Stimulated activated CD8-positive, alpha-beta memory T cell treated with anti-CD3 and anti-CD28 coated beads, Interleukin-4, amount 100 ng/mL, for 4 hours (primary cell): ENCODE data around the gene PRR19.

Source experiments
- DNase-seq, 2 donors: peaks; one replicate each; pipeline ENCODE4 v3.0.0-alpha.2; 2020; ENCODE audit warnings: low read depth in 2 of 2, low spot score in 1 of 2

The PRR19 gene

DNA sequence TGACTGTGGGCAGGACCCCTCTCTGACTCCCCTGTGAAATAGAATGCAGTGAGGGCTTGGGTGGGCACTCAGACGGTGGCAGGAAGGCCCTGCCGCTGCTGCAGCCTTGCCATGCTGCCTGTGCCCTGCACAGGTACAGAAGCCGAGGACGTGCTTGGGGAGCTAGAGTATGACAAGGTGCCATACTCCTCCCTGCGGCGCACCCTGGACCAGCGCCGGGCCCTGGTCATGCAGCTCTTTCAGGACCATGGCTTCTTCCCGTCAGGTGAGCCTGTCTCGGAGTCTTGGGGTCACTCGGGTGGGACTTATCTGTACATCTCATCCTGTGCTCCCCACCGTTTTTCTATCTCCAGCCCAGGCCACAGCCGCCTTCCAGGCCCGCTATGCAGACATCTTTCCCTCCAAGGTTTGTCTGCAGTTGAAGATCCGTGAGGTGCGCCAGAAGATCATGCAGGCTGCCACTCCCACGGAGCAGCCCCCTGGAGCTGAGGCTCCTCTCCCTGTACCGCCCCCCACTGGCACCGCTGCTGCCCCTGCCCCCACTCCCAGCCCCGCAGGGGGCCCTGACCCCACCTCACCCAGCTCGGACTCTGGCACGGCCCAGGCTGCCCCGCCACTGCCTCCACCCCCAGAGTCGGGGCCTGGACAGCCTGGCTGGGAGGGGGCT lies 7.3 kb upstream of the PRR19 start:
- no peak for DNase-seq

DNA sequence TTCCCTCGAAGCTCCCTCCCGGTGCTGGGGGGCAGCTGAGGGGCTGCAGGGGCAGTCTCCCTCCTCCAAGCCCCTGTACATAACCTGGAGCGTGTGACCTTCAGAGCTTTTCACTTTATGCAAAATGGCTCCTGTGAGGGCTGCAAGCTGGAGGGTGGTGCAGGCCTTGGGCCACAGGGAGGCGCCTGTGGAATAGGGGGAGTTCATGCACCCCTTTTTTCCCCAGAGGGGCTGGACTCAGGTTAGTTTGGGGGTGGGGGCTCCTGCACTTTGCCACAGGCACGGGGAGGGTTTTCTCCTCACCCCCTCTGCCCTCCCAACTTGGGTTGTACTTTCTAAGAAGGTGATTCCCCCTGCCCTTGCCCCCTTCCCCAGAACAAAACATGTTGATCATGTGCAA lies 6.6 kb upstream of the PRR19 start:
- DNase-seq, result no peak

DNA sequence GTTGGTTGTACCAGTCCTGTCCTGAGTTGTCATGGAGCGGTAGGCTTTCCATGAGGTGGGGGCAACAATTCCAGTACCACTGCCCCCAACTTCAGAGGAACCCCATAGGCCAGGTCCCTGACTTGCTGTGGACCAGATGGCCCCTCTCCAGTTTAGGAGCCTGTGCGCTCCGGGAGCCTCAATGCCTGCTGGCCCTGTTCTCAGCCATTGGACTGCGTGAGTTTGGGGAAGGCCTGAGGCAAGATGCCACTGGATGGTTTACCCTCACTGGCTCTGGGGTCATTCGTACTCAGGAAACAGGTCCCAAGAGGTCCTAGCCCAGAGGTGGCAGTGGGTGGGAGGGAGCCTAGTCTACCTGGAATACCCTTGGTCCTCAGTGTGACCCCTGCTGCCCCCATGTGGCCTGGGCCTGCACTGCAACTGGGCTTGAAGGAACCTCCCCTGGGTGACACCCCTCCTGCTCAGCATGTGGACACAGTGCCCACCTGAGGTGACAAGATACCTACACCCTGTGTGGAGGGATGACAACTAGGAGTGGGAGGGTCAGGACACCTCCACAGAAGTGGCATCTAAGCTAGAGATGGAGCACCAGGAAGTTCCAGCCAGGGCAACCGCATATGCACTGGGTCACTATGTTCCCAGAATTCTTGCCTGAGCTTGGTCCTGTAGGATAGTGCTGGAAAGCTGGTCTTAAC lies 6.0 kb upstream of the PRR19 start:
- DNase-seq, result peak; percentile 74 to 91

GRCh38 chr19:42297039-42297438 lies 4.9 kb upstream of the PRR19 start:
- DNase-seq, result no peak

DNA sequence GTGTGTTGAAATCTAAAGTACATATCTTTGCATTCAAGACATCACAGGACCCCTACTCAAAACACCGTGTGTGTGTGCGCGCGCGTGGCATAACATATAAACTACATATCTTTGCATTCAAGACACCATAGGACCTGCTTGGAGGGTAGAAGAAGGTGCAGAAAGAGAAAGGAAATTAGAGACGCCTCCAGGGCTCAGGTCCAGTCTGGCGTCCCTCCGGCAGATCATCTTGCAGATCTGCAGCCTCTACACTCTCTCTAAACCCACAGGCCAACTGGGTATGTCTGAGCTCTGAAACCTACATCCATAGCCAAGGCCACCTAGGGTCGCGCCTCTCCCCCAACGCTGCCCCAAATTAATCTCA lies 1.2 kb downstream of the PRR19 start:
- DNase-seq, result no peak

DNA sequence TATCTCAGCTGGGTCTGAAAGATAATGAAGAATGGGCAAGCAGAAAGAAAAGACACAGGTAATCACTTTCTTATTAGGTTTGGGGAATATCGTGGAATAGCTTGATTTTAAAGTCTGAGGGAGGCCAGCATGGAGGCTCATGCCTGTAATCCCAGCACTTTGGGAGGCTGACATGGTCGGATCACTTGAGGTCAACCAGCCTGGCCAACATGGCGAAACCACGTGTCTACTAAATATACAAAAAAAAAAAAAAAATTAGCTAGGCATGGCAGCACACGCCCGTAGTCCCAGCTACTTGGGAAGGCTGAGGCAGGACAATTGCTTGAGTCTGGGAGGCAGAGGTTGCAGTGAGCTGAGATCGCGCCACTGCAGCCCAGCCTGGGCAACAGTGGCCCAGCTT lies 1.9 kb downstream of the PRR19 start:
- DNase-seq, result no peak

GRCh38 chr19:42306646-42307045 lies 4.7 kb downstream of the PRR19 start:
- no peak for DNase-seq

DNA sequence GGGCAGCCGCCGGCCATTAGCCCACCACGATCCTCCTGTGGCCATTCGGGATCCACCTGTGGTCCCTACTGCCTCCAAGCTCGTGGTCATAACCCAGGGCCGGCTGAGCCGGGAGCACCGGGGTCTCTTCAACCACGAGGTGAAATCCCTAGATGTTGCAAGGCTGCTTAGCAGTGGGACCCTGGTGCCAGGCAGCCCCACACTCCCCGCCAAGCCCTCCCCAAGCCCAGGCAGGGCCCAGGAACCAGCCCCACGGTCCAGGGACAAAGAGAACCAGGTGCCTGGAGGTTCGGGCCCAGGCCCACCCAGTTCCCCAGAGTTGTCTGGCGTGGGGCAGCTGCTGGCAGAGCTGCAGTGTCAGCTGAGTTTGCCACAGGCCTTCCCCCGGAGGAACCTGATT lies 7.8 kb downstream of the PRR19 start:
- DNase-seq, result no peak

GRCh38 chr19:42311657-42312056 lies 9.7 kb downstream of the PRR19 start:
- DNase-seq, result no peak

DNA sequence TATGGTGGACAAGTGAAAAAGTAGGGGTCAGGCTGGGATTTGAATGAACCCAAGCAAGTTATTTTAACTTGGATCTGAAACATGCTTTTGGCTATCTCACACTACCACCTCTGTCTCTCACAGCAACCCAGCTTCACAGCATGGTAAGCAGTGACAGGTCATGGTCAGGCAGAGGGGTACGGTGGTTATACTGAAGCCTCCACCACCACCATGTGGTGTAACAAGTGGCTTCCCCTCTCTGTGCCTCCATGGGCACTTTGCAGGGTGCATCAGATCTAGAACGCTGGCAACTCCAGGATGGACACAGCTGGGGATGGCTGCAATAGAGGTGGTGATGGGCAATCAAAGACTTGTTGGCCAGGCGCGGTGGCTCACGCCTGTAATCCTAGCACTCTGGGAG lies 10.4 kb downstream of the PRR19 start:
- no peak for DNase-seq

DNA sequence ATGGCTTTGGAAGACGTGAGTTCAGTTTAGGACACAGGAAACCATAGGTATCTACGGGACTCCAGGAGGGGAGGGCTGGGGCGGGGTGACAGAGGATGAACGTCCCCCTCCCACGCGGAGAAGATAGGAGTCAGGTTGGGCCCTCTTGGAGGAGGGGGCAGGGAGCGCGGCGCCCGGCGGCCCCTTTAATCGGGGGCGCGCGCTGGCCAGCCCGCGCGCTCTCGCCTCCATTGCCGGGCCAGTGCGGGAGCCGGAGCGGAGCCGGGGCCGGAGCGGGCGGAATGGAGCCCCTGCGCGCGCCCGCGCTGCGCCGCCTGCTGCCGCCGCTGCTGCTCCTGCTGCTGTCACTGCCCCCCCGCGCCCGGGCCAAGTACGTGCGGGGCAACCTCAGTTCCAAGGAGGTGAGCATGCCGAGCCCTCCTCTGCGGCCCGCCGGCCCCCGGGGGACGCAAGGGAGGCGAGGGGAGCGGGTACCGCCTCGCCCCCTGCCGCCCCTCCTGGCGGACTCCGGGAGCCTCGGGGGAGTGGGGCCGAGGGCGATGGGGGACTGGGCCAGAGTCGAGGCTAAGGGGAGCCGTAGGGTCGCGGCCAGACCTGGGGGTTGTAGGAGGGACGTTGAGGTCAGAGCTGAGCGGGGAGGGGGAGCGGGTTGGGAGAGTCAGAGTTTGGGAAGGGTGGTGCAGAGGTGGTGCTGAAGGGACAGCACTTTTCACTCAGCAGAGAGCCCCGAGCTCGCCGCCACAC lies 11.3 kb downstream of the PRR19 start, which contains the start of gene TMEM145:
TMEM145 (plus strand) TSS at position 214 of the 744 bp plus-strand sequence; CDS start at position 282, 68 bp downstream.
- no peak for DNase-seq

DNA sequence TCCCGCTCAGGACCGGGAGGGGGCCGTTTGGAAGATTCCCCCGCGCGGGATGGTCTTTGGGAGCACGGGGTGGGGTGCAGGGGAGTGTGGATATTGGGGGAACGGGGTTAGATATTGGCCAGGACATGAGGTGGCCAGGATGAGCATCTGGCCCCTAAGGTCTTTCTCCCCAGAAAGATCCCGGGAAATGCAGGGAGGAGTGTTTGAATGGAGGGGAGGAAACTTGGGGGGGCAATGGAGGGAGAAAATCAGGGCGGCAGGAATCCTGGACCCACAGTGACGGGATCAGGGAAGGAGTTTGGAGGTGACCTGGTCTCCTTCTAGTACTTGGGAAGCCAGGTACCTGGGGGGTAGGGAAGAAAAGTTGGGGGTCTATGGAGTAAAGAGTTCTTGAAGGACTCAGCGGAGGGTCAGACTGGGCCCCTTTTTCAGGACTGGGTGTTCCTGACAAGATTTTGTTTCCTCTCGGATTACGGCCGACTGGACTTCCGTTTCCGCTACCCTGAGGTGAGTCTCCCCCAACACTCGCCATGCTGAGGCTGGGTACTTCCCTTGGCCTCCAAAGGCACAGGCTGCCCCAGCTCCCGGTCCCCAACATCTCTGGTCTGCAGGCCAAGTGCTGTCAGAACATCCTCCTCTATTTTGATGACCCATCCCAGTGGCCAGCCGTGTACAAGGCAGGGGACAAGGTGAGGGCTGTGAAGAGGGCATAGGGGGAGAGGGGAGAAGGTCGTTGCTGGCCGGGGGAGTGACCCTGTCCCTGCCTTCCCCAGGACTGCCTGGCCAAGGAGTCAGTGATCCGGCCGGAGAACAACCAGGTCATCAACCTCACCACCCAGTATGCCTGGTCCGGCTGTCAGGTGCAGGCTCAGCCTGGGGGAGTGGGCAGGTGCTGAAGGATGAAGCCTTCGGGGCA lies 12.2 kb downstream of the PRR19 start:
- DNase-seq, result no peak

DNA sequence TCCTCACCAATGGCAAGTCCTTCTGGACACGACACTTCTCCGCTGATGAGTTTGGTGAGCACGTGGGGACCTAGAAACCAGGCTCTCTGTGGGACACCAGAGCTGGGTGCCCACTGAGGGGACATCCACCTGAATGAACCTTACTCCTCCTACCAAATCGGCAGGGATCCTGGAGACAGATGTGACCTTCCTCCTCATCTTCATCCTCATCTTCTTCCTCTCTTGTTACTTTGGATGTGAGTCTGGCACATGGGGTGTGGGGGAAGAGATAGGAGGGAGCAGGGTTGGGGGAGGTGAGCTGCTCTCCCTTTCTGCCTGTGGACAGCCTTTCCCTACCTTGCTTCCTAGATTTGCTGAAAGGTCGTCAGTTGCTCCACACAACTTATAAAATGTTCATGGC lies 13.1 kb downstream of the PRR19 start:
- DNase-seq, result no peak

DNA sequence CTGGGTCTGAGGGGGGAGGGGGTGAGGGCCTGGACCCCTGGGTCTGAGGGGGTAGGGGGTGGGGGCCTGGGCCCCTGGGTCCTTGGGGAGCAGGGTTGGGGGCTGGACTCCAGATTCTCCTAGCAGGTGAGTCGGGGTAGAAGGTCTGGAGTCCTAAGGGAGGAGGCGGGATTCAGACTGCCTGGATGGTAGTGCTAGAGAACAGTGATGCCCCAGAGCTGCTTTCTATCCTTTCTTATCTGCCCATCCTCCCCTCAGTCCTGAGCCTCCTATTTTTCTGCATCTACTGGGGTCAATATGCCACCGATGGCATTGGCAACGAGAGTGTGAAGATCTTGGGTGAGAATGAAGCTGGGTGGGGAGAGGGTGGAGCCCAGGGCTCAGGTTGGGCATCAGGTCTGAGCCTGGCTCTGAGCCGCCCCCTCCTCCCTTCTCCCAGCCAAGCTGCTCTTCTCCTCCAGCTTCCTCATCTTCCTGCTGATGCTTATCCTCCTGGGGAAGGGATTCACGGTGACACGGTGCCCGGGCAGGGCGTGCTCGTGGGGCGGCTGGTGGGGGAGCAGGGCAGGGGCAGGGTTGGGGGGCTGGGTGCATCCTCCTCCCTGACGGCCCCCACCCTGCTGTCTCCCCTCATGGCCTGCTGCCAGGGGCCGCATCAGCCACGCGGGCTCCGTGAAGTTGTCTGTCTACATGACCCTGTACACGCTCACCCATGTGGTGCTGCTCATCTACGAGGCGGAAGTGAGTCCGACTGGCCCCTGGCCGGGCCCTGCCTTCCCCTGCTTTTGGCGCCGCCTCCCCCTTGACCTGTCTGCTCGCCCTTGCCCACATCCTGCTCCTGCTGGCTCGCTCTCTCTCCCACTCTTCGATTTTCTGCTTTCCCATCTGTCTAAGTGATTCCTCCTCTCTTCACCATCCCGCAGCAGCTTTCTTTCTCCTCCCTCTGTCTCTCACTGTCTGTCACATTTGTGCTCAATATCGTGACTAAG lies 14.6 kb downstream of the PRR19 start:
- DNase-seq, result no peak

- no peak for DNase-seq
These were observed 15.6 kb downstream of the PRR19 start for GRCh38 chr19:42317535-42317934.

- DNase-seq, result no peak
These were observed 20.4 kb downstream of the PRR19 start for GRCh38 chr19:42322305-42322704.

GRCh38 chr19:42323473-42323851 lies 21.5 kb downstream of the PRR19 start:
- DNase-seq, result no peak

- no peak for DNase-seq
These were observed 22.1 kb downstream of the PRR19 start for GRCh38 chr19:42323852-42324654.

DNA sequence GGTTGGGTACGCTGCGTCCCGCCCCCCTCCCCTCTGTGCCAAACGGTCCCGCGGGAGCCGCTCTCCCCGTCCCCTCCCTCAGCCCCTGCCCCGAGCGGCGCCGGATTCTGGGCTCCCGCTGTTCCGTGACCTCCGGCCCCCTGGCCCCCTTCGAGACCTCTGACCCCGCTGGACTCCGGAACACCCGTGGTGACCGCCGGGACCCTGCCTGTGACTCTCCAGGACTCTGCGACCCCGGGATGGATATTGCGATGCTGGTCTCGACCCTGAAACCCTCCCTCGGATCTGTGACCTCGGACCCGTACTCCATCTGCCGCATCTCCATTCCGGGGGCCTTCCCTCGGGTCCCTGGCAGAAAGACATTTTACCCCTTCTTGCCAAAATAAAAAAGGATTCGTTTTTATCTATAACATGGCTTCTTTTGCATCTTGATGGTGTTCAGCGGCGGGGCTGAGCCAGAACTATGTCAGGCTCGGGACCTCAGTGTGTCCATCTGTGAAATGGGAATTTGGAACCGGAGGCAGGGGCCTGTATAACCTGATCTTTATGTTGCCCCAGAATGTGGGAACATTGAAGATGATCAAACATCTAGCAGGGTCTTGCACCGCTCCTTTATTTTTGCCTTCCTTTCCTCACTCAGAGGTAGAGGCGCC lies 22.8 kb downstream of the PRR19 start:
- DNase-seq, result no peak
